SH-SY5Y (cell line): ENCODE results near the gene PPFIA1.

Experiments
- GATA2 ChIP-seq: IDR thresholded peaks from 2 replicates; pipeline ENCODE4 v1.6.1; 2011; ENCODE audit warnings: mild to moderate bottlenecking, low read depth, low read length
- GATA3 ChIP-seq: IDR thresholded peaks from 2 replicates; pipeline ENCODE4 v1.6.1; 2011; ENCODE audit warnings: low read depth, mild to moderate bottlenecking, low read length, moderate library complexity

The PPFIA1 gene

DNA sequence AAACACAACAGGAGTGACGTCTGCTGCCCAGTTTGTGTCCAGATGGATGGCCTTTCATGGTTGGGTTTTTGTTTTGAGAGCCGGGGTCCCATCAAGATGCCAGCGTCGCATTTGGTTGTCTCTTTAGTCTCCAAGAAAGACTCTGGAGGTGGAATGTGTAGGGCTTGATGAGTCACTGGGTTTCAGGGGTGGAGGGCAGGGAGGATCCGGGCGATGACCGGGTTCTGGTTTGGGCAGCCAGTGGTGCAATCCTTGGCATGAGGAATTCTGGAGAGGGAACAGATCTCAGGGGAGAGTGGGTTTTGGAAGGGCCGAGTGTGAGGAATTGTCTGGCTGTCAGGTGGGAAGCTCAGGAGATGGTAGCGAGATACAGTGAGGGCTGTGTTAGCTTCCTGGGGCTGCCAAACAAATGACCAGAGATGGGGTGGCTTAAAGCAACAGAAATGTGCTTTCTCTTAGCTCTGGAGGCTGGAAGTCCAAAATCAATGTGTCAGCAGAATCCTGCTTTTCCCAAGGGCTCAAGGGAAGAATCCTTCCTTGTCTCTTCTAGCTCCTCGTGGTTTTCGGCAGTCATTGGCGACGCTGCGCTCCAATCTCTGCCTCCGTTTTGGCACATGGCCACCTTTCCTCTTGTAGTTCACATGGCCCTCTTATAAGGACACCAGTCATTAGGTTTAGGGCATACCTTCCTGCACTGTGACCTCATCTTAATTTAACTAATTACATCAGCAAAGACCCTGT, 26.4 kb upstream of the PPFIA1 start:
- no peak for TF ChIP-seq GATA3
- TF ChIP-seq GATA2, result no peak

DNA sequence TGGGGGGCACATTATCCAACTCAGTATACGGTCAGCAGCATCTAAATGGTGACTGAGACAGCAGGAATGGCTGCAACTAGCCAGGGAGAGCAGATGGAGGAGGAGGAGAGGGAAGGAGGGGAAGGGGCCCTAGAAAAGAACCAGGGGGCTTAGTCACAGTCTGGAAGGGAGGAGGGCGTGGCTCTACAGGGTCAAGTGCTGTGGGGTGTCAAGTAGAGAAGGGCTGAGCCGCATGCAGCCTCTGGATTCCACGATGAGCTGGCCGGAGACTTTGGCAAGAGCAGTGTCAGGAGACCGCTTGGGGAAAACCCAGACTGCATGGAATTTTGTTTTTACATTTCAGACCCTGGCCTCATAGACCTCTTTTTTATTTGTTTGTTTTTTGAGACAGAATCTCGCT, 25.8 kb upstream of the PPFIA1 start:
- no peak for TF ChIP-seq GATA2
- TF ChIP-seq GATA3, result no peak

DNA sequence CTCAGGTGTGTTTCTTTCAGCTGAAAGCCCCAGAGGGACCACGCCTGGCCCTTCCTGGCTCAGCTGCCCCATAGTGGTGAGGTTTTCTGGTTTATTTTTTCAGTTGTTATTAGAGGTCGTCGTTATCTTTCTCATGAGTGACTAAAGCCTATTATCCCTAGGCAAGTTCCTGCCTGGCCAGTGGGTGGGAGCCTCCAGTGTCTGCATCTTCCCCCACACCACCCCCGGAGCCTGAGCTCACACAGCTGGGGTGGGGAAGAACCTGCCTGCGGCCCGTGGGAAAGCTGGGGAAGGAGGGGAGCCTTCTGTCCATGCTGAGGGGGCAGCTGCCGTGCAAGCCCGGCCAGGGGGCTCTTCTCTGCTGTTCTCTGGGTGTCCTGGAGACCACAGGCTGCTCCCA, 24.3 kb upstream of the PPFIA1 start:
- TF ChIP-seq GATA3 (no peak), GATA2 (no peak)

DNA sequence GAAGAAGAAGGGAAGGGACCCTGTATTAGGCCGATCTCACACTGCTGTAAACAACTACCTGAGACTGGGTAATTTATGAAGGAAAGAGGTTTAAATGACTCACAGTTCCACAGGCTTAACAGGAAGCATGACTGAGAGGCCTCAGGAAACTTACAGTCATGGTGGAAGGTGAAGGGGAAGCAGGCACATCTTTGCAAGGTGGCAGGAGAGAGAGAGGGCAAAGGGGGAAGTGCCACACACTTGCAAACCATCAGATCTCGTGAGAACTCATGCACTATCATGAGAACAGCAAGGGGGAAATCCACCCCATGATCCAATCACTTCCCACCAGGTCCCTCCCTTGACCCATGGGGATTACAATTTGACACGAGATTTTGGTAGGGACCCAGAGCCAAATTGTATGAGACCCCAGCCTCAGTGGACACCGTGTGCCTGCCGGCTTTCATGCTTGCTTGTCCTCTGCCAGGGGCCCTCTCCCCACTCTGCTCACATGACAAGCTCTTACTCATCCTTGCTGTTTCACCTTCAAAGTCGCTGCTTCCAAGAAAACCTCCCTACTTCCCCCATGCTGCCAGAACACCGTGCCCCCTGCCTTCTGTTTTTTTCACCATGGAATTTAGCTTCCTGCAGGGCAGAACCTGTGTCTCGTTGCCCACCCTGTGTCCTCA, 23.3 kb upstream of the PPFIA1 start:
- TF ChIP-seq GATA2, result no peak
- no peak for TF ChIP-seq GATA3

DNA sequence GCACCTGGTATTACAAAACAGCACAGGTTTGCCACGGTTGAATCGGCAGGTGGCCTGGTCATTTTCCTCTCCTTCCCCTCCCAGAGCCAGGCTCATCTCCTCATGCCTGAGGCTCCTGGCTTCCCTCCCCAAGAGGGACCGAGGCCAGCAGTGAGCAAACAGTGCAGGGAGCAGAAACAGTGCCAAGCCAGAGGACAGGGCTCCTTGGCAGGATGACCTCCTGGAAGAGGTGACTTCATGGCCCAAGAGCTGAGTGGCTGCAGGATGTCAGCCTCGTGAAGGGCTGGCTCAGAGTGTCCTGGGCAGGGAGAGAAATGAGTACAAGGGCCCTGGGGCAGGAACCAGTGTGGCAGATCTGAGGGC, 22.8 kb upstream of the PPFIA1 start:
- TF ChIP-seq GATA3 (no peak), GATA2 (no peak)

DNA sequence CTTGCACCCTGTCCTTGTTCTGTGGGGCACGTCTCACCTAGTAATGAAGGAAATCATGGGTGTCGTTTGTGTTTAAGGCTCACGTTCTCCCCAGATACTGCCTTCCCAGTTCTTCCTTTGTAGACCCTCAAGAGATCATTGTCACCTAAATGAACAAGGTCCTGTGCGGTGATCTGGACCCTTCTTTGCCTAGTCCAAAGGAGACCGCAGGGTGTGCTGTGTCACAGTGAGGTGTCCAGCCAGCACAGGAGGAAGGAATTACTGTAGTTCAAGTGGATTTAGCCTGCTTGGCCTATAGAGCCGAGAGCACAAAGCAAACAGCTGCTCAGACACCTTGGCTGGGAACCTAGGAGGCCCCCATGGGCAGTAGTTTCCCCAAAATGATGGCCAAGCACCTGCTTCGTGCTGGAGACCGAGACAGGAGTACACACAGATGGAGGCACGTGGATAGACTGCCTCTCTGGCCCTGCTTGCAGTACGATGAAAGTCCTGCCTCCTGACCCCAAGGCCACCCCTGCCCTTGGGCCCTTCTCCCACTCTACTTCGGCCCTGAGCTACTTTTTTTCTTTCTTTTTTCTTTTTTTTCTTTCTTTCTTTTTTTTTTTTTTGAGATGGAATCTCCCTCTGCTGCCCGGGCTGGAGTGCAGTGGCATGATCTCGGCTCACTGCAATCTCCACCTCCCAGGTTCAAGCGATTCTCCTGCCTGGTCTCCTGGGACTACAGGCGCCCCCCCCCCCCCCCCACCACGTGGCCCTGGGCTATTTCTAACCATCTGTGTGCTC, 19.4 kb upstream of the PPFIA1 start:
- TF ChIP-seq GATA3 (no peak), GATA2 (no peak)

DNA sequence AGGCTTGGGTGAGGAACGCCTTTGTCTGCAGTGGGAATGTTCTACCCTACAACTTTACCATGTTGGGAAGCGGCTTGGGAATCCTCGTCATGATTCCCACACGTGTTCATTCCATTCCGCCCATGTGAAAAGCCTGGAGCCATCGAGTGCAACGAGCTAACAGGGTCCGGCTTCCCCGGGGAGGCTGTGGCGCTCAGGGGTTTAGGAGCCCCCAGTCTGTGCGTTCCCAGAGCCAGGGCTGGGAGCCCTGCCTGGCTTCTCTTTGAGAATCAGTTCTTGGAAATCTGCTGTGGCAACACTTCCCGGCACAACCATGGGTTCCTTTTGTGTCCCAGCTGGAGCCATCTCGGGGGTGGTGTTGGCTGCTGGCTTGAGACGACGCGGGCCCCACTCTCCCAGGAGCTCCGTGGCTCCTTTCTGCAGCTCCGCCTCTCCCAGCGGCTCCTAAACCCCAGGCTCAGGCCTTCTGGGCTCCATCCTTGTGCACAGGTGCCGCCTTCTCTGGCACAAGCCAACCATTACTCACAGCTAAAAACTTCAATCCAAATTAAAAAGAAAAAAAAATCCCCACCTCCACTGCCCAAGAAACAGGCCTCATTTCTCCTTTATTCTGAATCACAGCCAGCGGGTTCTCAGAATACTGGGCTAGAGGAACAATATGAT, 18.7 kb upstream of the PPFIA1 start:
- TF ChIP-seq GATA3, result no peak
- TF ChIP-seq GATA2, result no peak

DNA sequence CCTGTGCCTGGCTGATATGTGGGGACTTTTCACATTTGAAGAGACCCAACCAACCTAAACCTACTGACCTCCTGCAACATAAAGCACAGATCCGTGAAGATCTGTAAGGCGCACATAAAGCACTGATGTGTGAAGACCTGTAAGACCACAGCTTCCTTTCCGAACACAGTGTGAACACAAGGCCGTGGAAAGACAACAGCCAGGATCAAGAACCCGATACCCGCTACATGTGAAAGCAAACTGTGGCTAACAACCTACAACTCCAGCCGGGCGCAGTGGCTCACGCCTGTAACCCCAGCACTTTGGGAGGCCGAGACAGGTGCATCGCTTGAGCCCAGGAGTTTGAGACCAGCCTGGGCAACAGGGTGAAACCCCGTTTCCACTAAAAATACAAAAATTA, 17.6 kb upstream of the PPFIA1 start:
- TF ChIP-seq GATA2 (no peak), GATA3 (no peak)

DNA sequence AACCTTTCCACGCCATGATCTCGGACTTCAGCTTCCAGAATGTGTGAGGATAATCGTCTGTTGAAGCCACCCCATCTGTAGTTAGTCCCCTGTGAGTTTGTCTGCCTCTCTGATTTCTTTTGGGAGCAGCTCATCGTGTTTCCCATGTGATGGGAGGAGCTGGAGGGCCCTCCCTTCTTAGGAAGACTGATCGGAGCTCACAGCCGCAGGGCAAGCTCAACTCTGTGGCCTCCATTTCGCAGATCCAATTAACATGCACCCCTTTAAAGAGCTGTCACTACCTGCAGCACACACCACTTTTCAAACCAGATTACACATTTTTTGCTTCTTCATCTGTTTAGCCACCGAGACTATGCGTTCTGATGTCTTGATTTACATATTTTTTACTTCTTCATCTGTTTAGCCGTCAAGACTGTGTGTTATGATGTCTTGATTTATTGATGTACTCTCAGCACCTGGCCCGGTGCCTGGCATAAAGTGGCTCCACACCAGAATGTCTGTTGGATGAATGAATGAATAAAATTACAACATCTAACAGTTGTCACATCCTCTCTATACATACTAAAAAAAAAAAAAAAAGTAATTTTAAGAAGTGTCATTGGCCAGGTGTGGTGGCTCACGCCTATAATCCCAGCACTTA, 14.9 kb upstream of the PPFIA1 start:
- no peak for TF ChIP-seq GATA3
- TF ChIP-seq GATA2, result no peak

DNA sequence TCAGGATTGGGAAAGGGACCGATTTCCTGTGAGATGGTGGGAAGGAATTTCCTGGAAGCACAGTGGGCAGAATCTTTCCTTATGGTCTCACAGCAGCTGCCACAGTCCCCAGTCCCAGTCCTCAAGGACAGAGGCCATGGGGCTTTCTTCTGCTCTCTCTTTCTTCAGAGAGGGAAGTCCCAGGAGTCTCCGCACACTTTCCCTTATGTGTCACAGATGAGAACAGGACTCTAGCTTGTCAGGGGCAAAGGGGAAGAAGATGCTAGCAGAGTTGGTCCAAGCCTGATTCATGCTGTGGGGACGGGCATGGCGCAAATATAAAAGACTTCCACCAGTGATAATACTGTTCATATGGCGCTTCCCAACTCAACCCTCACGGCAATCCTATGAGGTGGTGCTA, 7.5 kb upstream of the PPFIA1 start:
- TF ChIP-seq GATA3 (no peak), GATA2 (no peak)

DNA sequence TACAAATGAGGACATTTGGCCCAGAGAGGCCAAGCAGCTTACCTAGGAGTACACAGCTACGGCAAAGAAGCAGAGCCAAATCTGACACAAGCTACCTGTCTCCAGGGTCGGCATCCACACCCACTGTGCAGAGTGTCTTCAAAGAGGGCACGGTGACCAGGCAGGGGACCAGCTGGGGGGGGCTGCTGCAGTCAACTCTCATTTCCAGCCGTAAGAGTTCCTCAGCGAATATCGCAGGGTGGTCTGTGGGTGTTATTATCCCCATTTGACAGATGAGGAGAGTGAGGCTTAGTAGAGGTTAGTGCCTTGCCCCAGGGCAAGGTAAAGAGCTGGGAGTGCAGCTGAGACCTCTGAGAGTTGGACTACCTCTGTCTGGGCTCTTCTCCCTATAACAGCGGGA, 7.1 kb upstream of the PPFIA1 start:
- no peak for TF ChIP-seq GATA2
- no peak for TF ChIP-seq GATA3

DNA sequence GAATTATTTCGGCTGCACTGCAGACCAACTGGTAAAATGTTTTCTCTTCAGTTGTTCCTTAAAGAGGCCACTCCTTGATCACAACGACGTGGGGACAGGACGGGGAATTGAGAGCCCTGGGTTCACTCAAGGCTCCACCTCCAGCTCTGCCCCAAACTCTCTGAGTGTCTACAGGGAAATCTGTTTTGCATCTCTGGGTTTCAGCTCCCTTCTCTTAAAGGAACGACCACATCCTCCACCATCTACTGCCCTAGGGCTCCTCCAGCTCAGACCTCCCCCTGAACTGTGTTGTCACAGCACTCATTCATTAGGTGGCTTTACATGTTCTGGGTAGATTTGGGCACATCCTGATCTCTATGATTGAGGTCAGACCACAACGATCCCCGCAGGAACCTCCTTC, 5.1 kb upstream of the PPFIA1 start:
- TF ChIP-seq GATA2 (no peak), GATA3 (no peak)

DNA sequence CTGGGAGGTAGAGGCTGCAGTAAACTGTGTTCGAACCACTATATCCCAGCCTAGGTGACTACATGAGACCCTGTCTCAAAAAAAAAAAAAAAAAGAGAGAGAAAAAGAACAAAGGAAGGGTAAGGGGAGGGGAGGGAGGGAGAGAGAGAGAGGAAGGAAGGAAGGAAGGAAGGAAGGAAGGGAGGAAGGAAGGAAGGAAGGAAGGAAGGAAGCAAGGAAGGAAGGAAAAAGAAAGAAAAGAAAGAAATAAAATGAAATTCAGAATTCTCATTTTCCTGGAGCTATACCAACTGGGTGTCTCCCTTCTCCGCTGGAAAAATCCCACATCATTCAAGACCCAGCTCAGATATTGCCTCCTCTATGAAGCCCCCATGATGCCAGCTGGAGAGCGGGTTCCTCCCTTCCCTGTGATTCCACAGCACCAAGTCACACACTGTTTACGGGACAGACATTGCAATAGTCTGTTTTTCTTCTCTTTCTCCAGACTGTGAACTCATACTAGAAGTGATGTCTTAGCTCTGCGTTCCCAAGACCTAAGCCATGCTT, 3.0 kb upstream of the PPFIA1 start:
- TF ChIP-seq GATA3 (no peak), GATA2 (no peak)

DNA sequence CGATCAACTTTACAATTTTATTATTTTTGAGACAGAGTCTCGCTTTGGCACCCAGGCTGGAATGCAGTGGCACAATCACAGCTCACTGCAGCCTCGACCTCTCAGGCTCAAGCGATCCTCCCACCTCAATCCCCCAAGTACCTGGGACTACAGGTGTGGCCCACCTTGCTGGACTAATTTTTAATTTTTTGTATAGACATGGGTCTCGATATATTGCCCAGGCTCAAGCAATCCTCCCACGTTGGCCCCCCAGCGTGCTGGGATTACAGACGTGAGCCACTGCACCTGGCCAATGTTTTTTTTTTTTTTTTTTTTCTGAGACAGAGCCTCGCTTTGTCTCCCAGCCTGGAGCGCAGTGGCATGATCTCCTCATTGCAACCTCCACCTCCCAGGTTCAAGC, 2.0 kb upstream of the PPFIA1 start:
- TF ChIP-seq GATA3, result no peak
- no peak for TF ChIP-seq GATA2
